ENCODE data around the gene TYW5. TPM values are rescaled to one million over a fixed set of nuclear protein-coding genes. Genes with fewer than 3 reads are reported as not detected.

TYW5 gene
- total RNA-seq, 4 donors from 2014 or later, result 6.3 to 12.2 (median 6.9) TPM

DNA sequence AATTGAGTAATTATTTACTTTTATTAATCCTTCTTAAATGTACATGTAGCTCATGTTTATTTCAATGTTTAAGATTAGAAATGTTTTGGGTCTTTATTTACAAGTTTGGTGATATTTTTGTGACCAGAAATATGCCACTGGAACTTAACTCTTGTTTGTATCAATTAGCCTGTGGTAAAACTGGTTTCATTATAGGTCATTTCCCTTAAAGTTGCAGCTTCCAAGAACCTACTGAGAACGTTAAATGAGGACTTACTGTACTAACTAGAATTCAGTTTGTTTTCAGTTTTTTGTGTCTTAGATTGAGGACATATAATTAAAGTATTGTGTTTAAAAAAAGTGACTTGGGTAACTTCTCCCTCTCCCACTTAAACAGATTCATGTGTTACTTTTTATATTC lies 4.3 kb downstream of the TYW5 start:
- 43 to 67% methylated on average over 1 of the region's 1 CpG for WGBS, 2 donors
- peaks cover 0 to 26% (median 0%) of the 10 kb centered on the region in 3 donors for H3K36me3 ChIP-seq

DNA sequence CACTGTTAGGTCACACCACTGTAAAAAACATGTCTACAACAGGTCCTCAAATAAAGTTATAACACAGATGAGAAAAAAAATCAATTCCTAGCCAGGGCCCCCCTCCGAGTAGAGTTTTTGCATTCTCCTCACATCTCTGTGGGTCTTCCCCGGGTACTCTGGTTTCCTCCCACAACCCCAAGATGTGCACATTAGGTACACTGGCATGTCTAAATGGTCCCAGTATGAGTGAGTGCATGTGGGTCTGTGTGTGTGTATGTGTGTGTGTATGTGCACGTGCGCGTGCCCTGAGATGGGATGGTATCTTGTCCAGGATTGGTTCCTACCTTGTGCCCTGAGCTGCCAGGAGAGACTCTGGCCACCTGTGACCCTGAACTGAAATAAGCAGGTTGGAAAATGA lies 4.9 kb downstream of the TYW5 start:
- 93 to 94% methylated on average over 5 of the region's 5 CpGs for WGBS, 2 donors
- H3K4me1 ChIP-seq, result peaks cover 0 to 20% (median 12%) of the 10 kb centered on the region in 4 donors

More for the DNA sequence above, 4.3 kb downstream of the TYW5 start:
- DNase-seq (ENCODE audit: low spot score in 2 of 2), result no peak
- no peaks in the 10 kb centered on the region for H3K27me3 ChIP-seq
- TF ChIP-seq POLR2A (IDR thresholded peaks at IDR 0.05) (no peak), CTCF (IDR thresholded peaks at IDR 0.05) (no peak), EP300 (IDR thresholded peaks at IDR 0.05) (no peak)
- H3K27ac ChIP-seq, result no peak overlapping the region
- no peaks in the 10 kb centered on the region for H3K9me3 ChIP-seq
- peaks cover 0 to 20% (median 12%) of the 10 kb centered on the region in 4 donors for H3K4me1 ChIP-seq
- H3K4me3 ChIP-seq, result no peak overlapping the region

DNA sequence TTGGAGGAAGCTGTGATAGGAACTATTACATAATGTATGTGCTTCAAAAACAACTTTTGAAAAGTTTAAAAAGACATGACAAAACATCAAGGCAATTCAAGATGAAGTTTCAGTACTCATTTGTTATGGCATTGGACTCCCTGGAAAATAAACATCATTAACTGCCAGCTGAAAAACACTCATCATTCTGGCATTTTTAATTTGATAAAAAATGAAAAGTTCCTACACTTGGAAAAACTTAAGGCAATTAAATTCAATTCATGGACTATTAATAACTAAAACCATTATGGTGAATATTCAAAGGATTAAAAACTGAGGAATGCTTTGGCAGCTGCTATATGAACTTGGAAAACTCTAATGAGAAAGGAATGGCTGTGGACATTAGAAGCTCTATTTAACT lies 8.5 kb downstream of the TYW5 start:
- Histone ChIP-seq H3K4me3 (no peak overlapping the region), H3K36me3 (peaks cover 0 to 54% (median 0%) of the 10 kb centered on the region in 3 donors), H3K4me1 (no peaks in the 10 kb centered on the region), H3K27me3 (no peaks in the 10 kb centered on the region), H3K9me3 (no peaks in the 10 kb centered on the region), H3K27ac (no peak overlapping the region)
- TF ChIP-seq CTCF (IDR thresholded peaks at IDR 0.05) (no peak), EP300 (IDR thresholded peaks at IDR 0.05) (no peak), POLR2A (IDR thresholded peaks at IDR 0.05) (no peak)
- no peak for DNase-seq (ENCODE audit: low spot score in 2 of 2)

More for the DNA sequence above, 4.9 kb downstream of the TYW5 start:
- Histone ChIP-seq H3K27me3 (no peaks in the 10 kb centered on the region), H3K36me3 (peaks cover 0 to 32% (median 0%) of the 10 kb centered on the region in 3 donors), H3K9me3 (no peaks in the 10 kb centered on the region), H3K4me3 (no peak overlapping the region), H3K27ac (no peak overlapping the region)
- TF ChIP-seq EP300 (IDR thresholded peaks at IDR 0.05), result no peak
- TF ChIP-seq POLR2A (IDR thresholded peaks at IDR 0.05), result no peak
- no peak for TF ChIP-seq CTCF (IDR thresholded peaks at IDR 0.05)
- DNase-seq (ENCODE audit: low spot score in 2 of 2), result no peak

DNA sequence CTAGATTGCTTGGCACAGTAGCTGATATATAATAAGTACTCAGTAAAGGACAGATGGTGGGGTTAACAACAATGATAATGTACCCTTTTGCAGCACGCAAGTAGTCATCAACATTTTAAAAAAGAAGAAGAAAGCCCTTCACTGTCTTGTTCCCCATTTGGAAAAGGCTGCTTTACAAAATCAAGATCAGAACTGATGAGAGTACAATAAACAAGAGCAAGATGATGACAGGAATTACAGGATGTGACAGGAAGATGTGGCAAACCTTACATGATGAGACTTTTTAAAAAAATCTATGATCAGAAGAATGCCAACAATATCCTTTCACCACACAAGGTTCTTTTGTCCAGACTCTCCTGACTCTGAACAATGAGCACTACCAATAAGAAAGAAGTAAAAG lies 9.1 kb downstream of the TYW5 start:
- no peak for TF ChIP-seq EP300 (IDR thresholded peaks at IDR 0.05)
- TF ChIP-seq POLR2A (IDR thresholded peaks at IDR 0.05), result no peak
- H3K9me3 ChIP-seq, result no peaks in the 10 kb centered on the region
- H3K4me3 ChIP-seq, result no peak overlapping the region
- H3K4me1 ChIP-seq, result no peaks in the 10 kb centered on the region
- H3K27me3 ChIP-seq, result no peaks in the 10 kb centered on the region
- peaks cover 0 to 58% (median 0%) of the 10 kb centered on the region in 3 donors for H3K36me3 ChIP-seq
- no peak for DNase-seq (ENCODE audit: low spot score in 2 of 2)
- H3K27ac ChIP-seq, result no peak overlapping the region
- WGBS, 2 donors, result 87 to 88% methylated on average over 1 of the region's 1 CpG

GRCh38 chr2:199943373-199943772 lies 11.9 kb downstream of the TYW5 start:
- Histone ChIP-seq H3K27me3 (no peaks in the 10 kb centered on the region), H3K4me3 (no peak overlapping the region), H3K9me3 (no peaks in the 10 kb centered on the region), H3K4me1 (no peaks in the 10 kb centered on the region), H3K27ac (no peak overlapping the region), H3K36me3 (peaks cover 0 to 64% (median 0%) of the 10 kb centered on the region in 3 donors)
- TF ChIP-seq POLR2A (IDR thresholded peaks at IDR 0.05), result no peak
- no peak for TF ChIP-seq EP300 (IDR thresholded peaks at IDR 0.05)
- TF ChIP-seq CTCF (IDR thresholded peaks at IDR 0.05), result no peak
- DNase-seq (ENCODE audit: low spot score in 2 of 2), result no peak
- WGBS, 2 donors, result 84% methylated on average over 4 of the region's 4 CpGs

GRCh38 chr2:199940373-199940772 lies 14.9 kb downstream of the TYW5 start:
- WGBS, 2 donors, result 85 to 86% methylated on average over 2 of the region's 2 CpGs
- H3K27me3 ChIP-seq, result no peaks in the 10 kb centered on the region
- DNase-seq (ENCODE audit: low spot score in 2 of 2), result no peak
- TF ChIP-seq EP300 (IDR thresholded peaks at IDR 0.05) (no peak), CTCF (IDR thresholded peaks at IDR 0.05) (no peak), POLR2A (IDR thresholded peaks at IDR 0.05) (no peak)
- peaks cover 0 to 52% (median 0%) of the 10 kb centered on the region in 3 donors for H3K36me3 ChIP-seq
- no peak overlapping the region for H3K27ac ChIP-seq
- no peaks in the 10 kb centered on the region for H3K4me1 ChIP-seq
- no peak overlapping the region for H3K4me3 ChIP-seq
- no peaks in the 10 kb centered on the region for H3K9me3 ChIP-seq

Measured in tibial nerve (tissue), 4 donors.